Measurements from ENCODE around the gene KLRC2. TPM values are rescaled to one million over a fixed set of nuclear protein-coding genes. Genes with fewer than 3 reads are reported as not detected.

The KLRC2 gene
- total and polyA plus RNA-seq, 2 of the 4 experiments (the other 2 are of a cell fraction): not detected

GRCh38 chr12:10405294-10405693, 30.5 kb downstream of the KLRC2 start:
- Histone ChIP-seq H3K9me3 (ENCODE audit: control insufficient read depth, insufficient read depth, low read length) (peaks cover 3% of the 10 kb centered on the region; the same call in 1 of the 2 replicates), H4K5ac (ENCODE audit: low read depth, low read length) (no peak overlapping the region), H4K8ac (ENCODE audit: low read depth in 2 of 2, low read length in 2 of 2) (no peak overlapping the region), H4K91ac (ENCODE audit: insufficient read depth, low read depth, low read length) (no peak overlapping the region), H3K4me1 (ENCODE audit: control insufficient read depth, insufficient read depth, low read length) (no peaks in the 10 kb centered on the region), H3K4me2 (ENCODE audit: low read depth, low read length) (no peak overlapping the region), H2AFZ (replicated peaks; ENCODE audit: low read length, poor library complexity) (no peak overlapping the region), H3K27ac (ENCODE audit: insufficient read depth, low read length) (no peak overlapping the region), H2BK15ac (ENCODE audit: low read depth, low read length) (no peak overlapping the region), H2AK5ac (ENCODE audit: low read depth, low read length) (no peak overlapping the region), H3K14ac (replicated peaks; ENCODE audit: low read depth, low read length) (no peak overlapping the region), H3K4me3 (ENCODE audit: insufficient read depth, low read depth, low read length) (no peak overlapping the region), H3K23ac (ENCODE audit: low read depth, low read length) (no peak overlapping the region), H3K18ac (ENCODE audit: low read depth, low read length) (no peak overlapping the region), H4K20me1 (ENCODE audit: insufficient read depth, low read length) (no peaks in the 10 kb centered on the region), H3K36me3 (ENCODE audit: control insufficient read depth, insufficient read depth, low read length) (no peaks in the 10 kb centered on the region), H3K56ac (ENCODE audit: extremely low read depth, insufficient read depth, low read length) (no peak overlapping the region), H3K9me1 (ENCODE audit: insufficient read depth, low read length) (no peaks in the 10 kb centered on the region), H3K4ac (ENCODE audit: low read depth, low read length) (no peak overlapping the region), H3K27me3 (ENCODE audit: control insufficient read depth, insufficient read depth, low read length) (peaks cover 3% of the 10 kb centered on the region), H2BK120ac (ENCODE audit: low read depth, low read length) (no peak overlapping the region), H2BK5ac (ENCODE audit: low read depth, low read length, poor library complexity, severe bottlenecking) (no peak overlapping the region), H2AK9ac (replicated peaks; ENCODE audit: low read depth, low read length, poor library complexity) (no peak overlapping the region), H2BK20ac (ENCODE audit: low read depth, low read length) (no peak overlapping the region), H3K79me1 (ENCODE audit: low read depth in 1 of 2, low read length in 2 of 2) (no peaks in the 10 kb centered on the region), H3K9ac (ENCODE audit: low read depth, low read length) (no peak overlapping the region)
- no peak for TF ChIP-seq CTCF (conservative IDR thresholded peaks at IDR 0.05; ENCODE audit: low read depth, low read length)
- no peak for TF ChIP-seq ELK1 (IDR thresholded peaks at IDR 0.05; ENCODE audit: borderline replicate concordance, low read depth, low read length)
- TF ChIP-seq CHD1 (IDR thresholded peaks at IDR 0.05; ENCODE audit: low read depth, low read length): no peak
- no peak for TF ChIP-seq SMC3 (IDR thresholded peaks at IDR 0.05; ENCODE audit: low read depth, low read length)
- TF ChIP-seq USF2 (IDR thresholded peaks at IDR 0.05; ENCODE audit: low read depth, low read length): no peak
- TF ChIP-seq MAZ (IDR thresholded peaks at IDR 0.05; ENCODE audit: borderline replicate concordance, low read depth, low read length): no peak
- TF ChIP-seq MAFK (IDR thresholded peaks at IDR 0.05; ENCODE audit: low read depth, low read length): no peak
- no peak for TF ChIP-seq CEBPB (IDR thresholded peaks at IDR 0.05; ENCODE audit: low read depth, low read length)
- no peak for TF ChIP-seq NFE2L2 (IDR thresholded peaks at IDR 0.05; ENCODE audit: low read depth, low read length)
- TF ChIP-seq RFX5 (IDR thresholded peaks at IDR 0.05; ENCODE audit: low read depth, low read length): no peak
- no peak for TF ChIP-seq POLR2A (IDR thresholded peaks at IDR 0.05; ENCODE audit: low read depth, low read length)
- TF ChIP-seq FOS (IDR thresholded peaks at IDR 0.05; ENCODE audit: low read depth, low read length): no peak
- TF ChIP-seq BHLHE40 (IDR thresholded peaks at IDR 0.05; ENCODE audit: low read depth, low read length): no peak
- dilution Hi-C loops (cut with HindIII; ENCODE audit: low sequenced_read_pairs, unreplicated experiment): no loop called here
- DNase-seq (no peak), ATAC-seq (ENCODE audit: low read depth) (no peak)
- ChIA-PET POLR2A (ENCODE audit: unreplicated experiment) (no interaction called here), CTCF (no interaction called here)
- intact Hi-C loops (cut with micrococcal nuclease): loop anchor here (10.0 kb wide), 1 partner anchor 50 kb away; the partner anchor contains the start of gene KLRC1
- no TSS peak for BruUV-seq (replicated peaks)
- in situ Hi-C loops (cut with MboI; ENCODE audit: low sequenced_read_pairs): no loop called here
- WGBS, 2 experiments (ENCODE audit: extremely low coverage in 2 of 2, insufficient read length in 1 of 2): no CpG with 5 or more reads among the region's 5 CpGs

Data from IMR-90 (cell line).